HG02610 (cell line): ENCODE results near the gene PPARA.
"Not testable (repeated sequence)": the region's sequence is repeated elsewhere in the genome, so short reads cannot be mapped to it uniquely, and the experiment has no call there.

ENCODE experiments used
- ATAC-seq: cut with Tn5 transposase; IDR thresholded peaks from one replicate; pipeline ENCODE4 v1.9.1; 2021; ENCODE audit warnings: mild to moderate bottlenecking, moderate library complexity; ENCODE audit not compliant: unreplicated experiment

PPARA gene

DNA sequence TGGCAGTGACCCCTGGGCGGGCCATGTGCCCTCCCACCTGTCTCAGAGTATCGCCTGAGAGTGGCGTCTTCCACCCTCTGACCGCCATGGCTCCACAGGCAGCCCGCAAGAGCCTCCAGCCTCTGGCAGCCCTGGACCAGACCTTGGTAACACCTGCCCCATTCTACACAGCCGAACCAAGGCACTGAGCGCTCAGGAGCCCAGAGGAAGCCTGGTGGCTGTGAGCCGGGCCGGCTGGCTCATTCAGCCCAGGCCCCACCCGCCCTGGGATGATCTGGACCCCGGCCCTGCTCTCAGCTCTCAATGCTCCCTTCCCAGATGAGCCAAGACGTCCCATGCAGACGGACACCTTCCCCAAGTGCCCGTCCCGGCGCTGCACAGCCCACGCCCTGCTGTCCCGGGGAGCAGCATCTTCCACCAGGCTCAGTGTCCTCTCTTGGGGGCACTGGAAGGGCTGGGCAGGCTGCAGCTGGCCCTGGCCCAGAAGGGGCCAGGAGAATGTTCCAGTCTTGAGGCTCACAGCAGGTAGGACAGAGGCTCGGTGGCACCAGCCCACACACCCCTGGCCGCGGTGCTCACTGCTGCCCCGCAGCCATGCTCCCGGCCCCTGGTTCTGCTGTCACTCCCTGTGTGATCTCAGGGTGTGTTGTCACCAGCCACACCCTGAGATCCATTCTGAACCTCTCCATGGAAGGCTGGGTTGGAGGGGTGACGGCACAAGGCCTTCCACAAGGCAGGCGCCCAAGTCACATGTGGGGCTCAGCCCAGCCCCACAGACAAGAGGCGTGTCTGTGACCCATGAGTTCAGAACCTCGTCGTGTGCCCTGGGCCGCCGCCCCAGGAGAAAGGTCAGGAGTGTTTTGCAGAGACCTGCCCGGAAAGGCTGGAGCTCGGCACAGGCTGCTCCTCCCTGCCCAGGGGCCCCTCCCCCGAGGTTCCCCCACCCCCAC lies 24.2 kb upstream of the PPARA start:
- no peak for ATAC-seq

DNA sequence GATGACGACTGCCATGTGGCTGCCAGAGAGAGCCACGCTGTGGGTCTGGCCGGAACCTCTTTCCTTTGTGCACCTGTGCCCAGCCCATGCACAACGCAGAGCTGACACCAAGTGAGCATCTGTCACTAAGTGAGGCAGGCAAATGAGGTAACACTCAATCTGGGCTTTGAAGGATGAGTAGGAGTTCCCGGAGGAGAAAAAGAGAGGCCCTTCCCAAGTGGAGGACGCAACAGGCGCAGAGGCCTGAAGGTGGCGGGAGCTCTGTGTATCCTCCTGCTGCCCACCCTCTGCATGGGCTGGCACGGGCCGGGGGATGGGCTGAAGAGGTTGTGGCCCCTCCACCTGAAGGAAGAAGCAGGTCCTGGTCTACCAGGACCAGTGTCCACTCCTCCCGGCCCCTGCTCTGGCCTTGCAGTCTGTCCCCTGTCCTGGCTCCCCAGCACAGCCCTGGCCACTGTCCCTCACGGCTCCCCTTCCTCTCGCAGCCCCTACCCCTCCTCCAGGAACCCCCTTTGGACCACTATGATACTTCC lies 23.4 kb upstream of the PPARA start:
- no peak for ATAC-seq

DNA sequence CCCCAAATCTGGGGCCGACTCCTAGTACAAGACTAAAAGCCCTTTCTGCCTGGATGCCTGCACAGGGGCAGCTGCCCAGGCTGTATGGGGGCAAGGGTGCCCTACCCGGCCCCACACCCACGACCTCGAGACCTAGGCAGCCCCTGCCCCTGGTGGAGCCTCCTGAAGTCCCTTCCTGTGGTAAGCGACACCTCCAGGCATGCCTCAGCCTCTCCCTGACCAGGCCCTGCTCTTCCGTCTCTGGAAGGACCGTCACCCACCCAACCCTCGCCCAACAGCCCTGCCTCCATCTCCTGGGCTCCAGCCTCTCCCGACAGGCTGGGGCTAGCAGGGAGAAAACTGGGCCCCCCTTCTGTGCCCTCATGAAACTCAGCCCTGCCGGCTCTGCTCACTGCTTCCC lies 22.8 kb upstream of the PPARA start:
- no peak for ATAC-seq

DNA sequence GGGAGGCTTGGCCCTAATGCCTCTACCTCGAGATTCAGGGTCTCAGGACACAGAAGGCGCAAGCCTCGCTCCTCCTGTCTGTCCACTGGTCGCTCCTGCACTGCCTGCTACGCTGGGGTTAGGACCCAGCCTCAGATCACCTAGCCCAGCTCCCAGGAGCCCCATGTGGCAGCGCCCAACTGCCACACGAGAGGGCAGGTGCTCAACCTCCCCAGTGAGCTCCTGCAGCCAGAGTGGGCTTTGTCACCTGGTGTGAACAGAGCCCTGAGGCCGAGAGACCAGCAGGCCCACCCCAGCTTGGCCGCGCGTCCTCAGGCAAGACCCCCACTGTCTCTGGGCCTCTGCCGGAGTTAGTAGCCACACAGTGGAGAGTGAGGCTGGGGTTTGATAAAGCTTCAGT lies 21.7 kb upstream of the PPARA start:
- no peak for ATAC-seq

DNA sequence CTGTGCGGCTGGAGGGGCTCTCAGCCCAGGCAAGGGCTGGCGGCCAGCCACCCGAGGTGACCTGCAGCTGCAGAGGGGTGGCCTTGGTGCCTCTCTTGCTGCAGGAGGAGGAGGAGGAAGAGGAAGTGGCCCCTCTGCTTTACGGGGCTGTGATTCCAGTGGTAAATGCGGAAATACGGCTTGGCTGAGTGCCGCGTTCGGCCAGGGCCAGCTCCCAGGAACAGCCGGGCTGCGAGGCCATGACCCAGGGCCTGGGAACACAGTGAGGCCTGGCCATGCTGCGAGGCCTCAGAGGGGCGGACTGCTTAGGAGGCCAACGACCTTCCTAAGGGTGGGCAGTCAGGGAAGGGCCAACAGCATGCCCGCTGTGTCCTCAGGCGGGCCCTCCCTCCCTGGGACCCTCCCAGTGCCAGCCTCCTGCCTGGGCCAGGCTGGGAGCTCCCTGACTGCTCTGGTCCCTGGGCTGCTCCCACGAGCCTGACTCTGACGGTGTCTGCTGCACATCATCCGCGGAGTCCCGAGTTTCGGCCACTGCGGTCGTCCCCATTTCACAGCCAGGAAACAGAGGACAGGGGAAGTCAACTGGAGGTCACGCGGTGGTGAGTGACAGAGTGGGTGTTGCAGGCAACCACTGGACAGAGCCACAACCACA lies 20.8 kb upstream of the PPARA start:
- no peak for ATAC-seq

DNA sequence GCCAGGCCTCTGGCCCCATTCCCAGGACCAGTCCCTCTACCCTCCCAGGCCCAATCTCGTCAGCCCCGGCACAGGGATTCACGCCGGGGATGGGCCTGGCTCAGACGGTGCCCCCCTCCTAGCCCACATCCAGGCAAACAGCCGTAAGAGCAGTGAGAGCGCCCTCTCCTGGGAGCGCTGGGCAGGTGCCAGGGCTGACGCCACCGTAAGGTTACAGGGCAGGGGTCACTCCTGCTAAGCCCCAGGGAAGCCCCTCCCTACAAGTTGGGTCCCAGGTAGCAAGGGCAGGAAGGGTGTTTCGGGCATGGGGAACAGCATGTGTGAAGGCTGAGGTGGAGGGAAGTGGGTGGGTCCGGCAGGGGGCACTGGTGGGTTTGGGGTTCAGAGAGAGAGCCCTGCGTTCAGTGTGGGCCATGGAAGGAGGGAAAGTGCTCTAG lies 19.2 kb upstream of the PPARA start:
- ATAC-seq, result no peak

DNA sequence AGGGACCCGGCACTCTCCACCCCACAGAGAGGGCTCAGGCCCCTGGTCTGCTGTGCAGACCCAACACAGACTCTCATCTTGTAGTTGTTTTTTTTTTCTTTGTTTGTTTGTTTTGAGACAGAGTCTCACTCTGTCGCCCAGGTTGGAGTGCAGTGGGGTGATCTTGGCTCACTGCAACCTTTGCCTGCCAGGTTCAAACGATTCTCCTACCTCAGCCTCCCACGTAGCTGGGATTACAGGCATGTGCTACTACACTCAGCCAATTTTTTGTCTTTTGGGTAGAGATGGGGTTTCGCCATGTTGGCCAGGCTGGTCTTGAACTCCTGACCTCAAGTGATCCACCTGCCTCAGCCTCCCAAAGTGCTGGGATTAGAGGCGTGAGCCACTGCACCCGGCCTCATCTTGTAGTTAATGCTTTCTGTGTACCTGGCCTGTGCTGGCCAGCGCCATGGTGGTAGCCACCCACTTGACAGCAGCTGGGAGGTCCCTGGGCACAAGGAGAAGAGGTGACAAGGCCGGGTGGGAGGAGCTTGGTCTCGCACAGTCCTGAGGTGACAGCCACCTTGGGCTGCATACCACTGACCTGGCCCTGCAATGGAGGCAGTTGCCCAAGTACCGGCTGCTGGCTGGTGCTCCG lies 18.0 kb upstream of the PPARA start:
- not testable (repeated sequence) for ATAC-seq

DNA sequence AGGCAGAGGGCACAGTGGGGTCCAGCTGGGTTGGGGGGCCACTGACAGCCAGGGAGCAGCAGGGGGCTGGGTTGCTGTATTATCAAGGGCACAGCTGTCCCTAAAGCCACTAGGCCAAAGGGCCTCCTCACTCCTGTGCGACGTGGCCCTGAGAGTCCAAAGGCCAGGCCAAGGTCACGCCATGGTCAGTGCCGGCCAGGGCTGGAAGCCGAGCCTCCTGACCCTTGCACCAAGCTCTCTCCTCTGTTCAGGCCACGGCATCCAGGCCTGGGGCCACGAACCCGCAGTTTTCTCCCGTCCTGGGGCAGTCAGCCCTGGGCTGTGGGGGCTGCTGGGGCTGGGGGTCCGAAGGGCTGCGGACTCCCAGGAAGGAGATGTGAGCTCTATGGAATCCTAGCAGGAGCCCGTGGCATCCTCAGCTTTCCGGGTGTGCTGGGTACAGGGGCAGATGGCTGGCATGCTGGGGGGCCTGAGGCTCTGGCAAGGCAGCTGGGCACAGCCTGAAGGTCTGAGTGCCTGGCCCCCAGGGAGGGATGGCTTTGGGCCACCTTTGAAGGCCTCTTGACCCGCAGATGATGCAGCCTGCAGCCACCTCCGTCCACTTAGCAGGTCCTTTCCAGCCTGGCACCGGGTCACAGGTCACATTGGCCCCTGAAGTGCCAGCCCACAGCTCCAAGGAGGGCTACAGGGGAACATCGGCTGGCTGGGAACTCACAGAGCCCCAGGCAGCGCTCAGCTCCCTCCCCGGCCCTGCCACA lies 17.3 kb upstream of the PPARA start:
- no peak for ATAC-seq

DNA sequence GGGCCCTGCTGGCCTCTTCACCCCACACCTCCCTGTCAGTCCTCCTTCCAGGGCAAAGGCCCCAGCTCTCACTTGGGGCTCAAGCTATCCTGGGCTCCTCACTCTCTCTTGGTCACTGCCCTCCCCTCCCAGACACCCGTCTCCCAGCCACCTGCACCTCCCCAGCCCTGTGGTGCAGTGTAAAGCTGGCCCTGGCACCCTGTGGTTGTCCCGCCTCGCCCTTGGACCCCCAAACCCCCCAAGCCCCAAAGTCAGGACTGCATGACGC lies 16.8 kb upstream of the PPARA start:
- no peak for ATAC-seq

DNA sequence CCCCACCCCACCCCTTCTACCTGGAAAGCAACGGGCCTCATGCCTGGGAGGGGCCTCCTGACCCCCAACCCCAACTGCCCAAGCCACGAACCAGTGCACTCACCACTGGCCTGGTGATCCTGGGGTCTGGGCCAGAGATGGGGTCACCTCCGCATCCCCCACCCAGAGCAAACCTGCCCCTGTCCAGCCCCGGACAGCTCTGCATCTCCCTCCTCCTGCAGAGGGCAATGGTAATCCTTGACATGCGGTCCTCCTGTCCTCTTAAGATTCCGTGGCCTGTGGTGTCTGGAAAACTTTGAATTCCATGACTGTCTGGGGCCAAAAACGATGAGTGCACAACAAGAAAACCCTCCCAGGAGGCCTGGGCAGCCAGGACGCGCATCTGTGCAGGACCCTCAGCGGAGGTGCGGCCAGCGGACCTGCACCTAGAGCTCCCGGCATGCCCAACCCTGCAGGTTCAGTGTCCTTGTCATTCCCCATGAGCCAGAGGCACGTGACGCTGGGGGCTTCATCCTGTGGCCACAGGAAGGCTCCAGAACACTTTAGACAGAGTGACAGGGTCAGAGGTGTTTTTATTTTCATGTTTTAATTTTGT lies 16.1 kb upstream of the PPARA start:
- no peak for ATAC-seq

DNA sequence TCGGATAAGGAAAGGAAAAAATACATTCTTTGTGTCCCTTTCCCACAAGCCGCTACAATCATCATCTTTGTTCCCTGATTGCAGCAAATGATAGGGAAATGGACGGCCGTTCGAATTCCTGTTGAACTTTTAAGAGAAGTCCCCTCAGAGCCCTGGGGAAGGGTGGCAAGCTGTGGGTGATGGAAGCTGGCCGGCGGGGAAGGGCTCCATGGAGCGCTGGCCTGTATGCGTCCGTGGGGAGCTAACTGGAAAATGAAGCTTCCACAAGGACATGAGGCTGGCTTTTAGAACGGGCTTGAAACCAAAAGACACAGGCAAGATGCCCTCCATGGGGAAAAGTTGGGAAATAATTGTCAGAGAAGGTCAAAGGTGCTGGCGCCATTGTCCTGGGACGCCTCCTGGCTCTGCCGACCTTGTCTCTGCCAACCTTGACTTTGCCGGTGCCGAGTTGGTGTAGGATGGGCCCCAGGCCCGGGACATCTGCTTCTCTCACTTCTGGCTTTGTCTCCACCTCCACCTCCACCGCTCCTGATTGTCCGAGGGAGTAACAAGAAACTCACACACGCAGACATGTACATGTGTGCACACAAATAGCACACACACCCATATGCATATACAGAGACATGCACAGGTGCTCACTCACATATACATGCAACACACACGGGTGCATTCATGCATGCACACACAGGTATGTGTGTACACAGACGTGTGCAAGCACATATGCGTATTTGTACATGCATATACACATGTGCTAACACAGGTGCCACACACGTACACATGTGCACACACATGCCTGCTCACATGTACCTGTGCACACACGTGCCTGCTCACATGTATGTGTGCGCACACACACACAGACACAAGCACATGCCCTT lies 14.5 kb upstream of the PPARA start:
- ATAC-seq, result no peak

DNA sequence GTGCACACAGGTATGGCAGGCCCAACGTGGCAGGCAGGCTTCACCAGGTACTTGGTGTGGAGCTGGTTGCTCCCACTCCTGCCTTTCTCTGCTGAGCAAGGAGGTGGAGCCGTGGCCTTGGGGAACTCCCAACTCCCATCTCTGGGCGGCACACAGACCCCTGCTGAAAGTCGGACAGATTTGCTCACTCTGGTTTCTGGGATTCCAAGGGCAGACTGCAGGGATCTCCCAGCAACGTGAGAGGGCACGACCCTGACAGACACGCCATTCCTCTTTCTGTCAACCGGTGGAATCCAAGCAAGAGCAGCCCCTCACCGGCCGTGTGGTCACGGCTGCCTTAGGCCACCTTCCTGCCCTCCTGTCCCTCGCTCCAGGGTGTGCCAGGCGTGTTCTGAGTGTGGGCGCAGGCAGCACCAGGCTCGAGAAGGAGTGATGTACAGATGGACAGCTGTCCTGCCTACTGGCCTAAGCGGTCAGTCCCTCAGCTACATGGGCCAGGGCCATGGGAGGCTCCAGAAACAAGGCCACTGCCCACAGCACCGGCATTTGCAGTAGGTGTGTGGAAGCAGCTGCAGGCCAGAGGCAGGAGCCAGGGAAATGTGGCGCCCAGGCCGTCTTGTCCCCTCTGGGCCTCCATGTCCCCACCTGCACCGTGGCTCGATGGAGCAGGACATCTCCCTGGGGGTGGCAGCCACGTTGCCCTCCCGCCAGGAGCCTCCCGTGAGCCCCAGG lies 13.7 kb upstream of the PPARA start:
- ATAC-seq, result no peak

DNA sequence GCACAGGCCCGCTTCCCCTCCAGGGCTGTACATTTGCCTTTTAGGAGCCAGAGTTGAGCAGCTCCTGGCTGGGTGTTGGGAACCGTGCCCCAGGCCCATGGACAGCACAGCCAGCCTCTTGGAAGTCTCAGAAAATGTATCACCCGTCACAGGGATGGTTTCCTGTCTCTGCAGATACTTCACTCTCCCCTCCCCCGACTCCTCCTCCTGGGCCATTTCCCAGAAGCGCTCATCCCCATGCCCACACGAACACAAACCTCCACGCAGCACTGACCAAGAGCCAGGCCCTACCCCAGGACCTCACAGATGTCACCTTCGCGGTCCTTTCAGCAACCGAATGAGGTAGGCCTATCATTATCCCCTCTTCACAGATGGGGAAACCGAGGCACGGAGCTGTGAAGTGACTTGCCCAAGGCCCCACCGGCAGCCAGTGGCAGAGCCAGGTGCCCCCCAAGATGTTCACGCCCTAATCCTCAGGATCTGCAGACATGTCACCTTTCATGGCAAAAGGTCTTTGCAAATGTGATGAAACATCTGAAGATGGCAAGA lies 13.0 kb upstream of the PPARA start:
- no peak for ATAC-seq

DNA sequence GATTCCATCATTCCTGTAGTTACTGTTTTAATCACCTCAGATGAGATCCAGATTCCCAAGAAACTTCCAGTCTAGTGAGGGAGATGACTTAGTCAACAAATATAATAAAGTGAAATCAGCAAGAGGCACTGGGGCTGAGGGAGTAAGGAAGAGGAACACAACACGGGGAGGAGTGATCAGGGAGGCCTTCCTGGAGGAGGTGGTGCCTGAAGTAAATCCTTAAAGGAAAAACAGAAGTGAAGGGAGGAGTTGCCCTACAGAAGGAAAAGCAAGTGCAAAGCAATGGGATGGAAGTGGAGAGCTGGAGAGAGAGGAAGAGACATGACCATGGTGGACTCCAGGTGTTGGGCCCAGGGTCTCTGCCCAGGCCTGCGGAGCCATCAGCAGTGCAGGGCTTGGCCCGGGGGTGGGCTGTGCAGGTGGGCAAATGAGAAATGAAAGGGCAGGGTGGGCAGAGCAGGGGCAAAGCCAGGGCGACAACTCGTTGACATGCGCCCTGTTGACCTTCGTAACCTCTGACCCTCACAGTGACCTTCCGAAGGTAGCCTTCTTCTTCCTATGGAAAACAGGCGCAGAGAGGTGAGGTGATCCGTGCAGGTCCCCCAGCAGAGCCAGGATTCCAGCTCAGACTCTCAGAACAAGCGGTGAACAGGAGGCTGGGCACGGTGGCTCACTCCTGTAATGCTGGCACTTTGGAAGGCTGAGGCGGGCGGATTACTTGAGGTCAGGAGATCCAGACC lies 12.1 kb upstream of the PPARA start:
- no peak for ATAC-seq

DNA sequence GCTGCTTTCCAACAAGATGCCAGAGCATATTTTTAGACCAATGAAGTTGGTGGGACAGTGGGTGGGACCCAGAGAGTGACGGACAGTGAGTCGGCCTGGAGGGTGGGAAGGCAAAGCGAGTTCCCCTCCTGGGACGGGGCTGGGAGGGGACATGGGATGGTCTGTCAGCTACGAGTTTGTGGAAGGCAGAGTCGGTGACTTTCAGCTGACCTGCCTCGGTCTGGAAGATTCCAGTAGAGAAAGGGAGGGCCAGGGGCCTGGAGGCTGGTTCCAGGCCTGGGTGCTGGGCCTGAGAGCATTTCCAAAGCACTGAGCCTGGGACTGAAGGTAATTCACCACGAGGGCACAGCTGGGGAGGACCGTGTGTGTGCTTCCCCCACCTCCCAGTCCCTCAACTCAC lies 10.9 kb upstream of the PPARA start:
- not testable (repeated sequence) for ATAC-seq

DNA sequence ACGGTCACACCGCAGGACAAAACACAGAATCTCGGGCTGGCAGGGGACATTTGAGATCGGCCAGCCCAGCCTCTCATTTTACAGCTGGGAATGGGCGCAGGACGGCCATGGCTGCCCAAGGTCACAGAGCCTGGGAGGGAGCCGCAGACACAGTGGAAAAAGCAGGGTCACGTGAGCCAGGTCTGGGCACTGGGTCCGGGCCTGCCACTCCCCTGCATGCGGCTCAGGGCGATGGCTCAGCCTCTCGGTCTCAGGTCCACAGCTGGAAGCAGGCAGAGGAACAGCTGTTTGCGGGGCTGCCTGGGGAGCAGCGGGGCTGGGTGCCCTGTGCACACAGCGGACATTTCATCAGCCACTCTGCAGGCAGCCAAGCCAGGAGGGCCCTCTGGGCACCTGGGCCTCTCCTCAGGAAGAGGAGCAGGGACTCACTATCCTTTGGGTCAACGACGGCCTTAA lies 10.4 kb upstream of the PPARA start:
- ATAC-seq, result no peak

DNA sequence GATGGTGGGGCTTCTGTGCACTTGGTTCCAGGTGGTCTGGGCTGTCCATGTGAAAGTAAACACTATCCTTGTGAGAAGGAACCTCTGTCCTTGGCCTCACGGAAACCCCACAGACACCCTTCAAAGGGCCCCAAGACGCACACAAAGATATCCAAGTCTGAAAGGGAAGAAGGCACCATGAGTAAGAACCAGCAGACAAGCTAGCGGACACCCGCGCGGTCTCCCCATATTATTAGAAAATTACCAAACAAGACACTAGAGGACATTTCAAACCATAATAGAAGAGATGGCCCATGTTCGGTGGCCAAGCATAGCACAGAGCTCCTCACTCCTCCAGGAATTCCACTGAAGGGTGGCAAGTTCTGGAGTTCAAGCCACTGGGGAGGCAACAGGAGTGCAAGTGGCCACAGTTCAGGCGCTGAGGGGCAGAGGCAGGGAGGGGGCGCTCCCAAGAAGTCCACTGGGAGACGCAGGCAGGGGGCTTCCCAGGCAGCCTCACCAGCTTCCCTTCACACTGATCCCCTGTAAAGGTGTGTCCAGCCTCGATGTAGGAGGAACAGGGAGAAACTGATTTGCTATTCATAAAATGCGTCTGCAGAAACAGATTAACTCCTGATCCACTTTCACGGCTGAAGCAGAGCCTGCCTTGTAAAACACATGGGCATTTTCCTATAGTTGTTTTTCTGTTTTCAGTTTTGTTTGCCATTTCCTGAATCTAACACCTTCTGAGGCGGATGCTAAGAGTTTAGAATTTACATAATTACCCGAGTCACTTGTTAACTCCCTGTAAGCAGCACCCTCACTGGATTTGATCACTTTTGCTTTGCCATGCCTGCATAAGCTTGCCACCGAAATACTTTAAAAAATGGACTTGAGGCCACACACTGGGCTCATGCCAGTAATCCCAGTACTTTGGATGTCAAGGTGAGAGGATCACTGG lies 9.1 kb upstream of the PPARA start:
- no peak for ATAC-seq
